ENCODE measurements around the gene PRPSAP1. TPM values are rescaled to one million over a fixed set of nuclear protein-coding genes. Genes with fewer than 3 reads are reported as not detected.

PRPSAP1 gene
- total RNA-seq, 1 experiment from 2014 or later = 25.9 TPM

DNA sequence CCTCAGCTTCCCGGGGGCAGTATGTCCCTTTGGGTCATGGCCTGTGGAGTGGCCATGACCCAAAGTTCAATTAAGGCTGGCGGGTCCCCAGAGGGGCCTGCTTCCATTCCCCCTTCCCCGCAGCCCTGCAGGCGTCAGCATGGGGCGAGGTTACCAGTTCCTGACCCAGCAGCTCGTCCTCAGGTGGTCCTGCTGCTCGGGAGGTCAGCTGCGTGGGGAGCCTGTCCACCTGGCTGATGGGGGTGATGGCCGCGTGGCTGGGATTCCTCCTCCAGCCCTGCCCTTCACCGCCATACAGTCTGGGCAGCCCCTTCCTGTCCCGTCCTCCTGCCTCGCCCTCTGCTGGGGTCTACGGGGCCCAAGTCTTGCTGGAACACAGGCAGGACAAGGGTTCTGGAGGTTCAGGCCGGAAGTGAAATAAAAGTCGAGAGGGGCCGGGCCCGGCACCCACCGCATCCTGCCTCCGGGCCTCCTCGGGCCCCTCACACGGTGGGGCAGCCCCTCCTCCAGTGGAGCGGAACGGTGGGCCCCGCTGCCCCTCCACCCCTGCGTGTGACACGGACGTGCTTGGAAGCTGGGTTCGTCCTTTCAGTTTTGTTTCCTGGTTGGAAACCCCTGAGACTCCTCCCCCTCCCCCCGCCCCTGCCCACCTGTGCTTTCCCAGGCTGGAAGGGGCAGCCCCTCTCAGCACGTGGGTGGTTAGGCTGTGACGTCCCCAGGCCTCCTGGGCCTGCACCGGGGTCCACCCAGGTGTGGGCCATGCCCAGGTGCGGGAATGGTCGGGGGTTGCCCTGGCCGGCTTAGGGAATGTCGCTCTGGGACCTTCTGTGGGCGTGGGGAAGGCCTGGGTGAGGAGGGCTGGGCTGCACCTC, 81.8 kb downstream of the PRPSAP1 start:
- H3K27ac Mint-ChIP-seq (ENCODE audit: low read depth, unreplicated experiment) = no peak overlapping the region
- POLR2A ChIA-PET = interaction anchor here (0.6 kb wide), 1 partner anchor 147 kb away, joined by 3 read pairs; no protein-coding TSS in a partner anchor

DNA sequence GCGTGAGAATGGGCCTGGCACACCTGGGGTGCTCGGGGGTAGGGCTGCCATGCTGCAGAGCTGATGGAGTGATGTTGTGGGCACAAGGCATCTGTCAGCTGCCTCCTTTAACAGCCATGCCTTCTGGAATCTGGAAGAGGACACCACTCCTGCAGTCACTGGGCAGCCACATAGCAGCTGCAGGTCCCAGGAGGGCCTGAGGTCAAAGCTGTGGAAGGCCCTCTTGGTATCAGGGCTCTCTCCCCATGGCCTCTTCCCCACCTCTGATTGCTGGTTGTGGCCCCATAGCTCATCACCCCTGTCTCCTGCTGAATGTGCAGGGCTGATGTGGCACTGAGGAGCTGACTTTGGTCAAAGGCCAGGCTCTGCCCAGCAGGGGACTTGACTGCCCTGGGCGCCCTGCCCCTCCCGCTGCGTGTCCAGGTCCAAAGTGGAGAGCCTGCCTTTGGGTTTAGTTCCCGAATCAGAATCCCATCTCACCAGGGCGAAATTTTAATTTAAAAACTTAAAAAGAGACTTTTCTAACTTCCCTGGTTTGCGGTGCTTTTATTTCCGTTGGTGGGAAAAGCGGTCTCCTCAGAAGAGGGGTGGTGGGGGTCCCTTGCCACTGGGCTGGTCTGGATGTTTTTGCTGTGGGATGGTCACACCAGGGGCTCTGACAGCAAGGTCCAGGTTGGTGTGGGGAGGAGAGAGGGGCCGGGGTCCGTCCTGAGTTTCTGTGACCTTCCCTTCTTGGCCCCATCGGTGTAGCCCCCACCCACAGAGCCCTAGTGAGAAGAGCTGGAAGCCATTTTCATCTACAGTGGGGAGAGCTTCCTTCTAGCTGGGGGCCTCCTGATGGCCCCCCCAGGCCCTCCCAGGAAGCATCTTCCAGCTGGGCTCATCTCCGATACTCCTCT, 82.7 kb downstream of the PRPSAP1 start:
- intact Hi-C loops (cut with micrococcal nuclease) = no loop called here
- Mint-ChIP-seq H3K4me1 (ENCODE audit: insufficient read depth, unreplicated experiment) (peaks cover 7% of the 10 kb centered on the region), H3K4me3 (ENCODE audit: unreplicated experiment) (no peak overlapping the region), H3K36me3 (ENCODE audit: insufficient read depth, unreplicated experiment) (peaks cover 33% of the 10 kb centered on the region), H3K27ac (ENCODE audit: low read depth, unreplicated experiment) (no peak overlapping the region), H3K27me3 (ENCODE audit: insufficient read depth, unreplicated experiment) (no peaks in the 10 kb centered on the region), H3K9me3 (ENCODE audit: unreplicated experiment) (no peaks in the 10 kb centered on the region)
- TF ChIP-seq, protein P1, sequence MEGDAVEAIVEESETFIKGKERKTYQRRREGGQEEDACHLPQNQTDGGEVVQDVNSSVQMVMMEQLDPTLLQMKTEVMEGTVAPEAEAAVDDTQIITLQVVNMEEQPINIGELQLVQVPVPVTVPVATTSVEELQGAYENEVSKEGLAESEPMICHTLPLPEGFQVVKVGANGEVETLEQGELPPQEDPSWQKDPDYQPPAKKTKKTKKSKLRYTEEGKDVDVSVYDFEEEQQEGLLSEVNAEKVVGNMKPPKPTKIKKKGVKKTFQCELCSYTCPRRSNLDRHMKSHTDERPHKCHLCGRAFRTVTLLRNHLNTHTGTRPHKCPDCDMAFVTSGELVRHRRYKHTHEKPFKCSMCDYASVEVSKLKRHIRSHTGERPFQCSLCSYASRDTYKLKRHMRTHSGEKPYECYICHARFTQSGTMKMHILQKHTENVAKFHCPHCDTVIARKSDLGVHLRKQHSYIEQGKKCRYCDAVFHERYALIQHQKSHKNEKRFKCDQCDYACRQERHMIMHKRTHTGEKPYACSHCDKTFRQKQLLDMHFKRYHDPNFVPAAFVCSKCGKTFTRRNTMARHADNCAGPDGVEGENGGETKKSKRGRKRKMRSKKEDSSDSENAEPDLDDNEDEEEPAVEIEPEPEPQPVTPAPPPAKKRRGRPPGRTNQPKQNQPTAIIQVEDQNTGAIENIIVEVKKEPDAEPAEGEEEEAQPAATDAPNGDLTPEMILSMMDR (IDR thresholded peaks at IDR 0.05; ENCODE audit: unreplicated experiment) = no peak
- BruUV-seq (replicated peaks) = no TSS peak
- ChIA-PET POLR2A (no interaction called here), CTCF (interaction anchor here (0.6 to 6.0 kb wide), 3 partner anchors 8 to 168 kb away, joined by 3 to 51 read pairs (median 3); partner anchors contain the start of gene EXOC7)
- no peak for DNase-seq (ENCODE audit: unreplicated experiment)

More for the DNA sequence above, 81.8 kb downstream of the PRPSAP1 start:
- no peak overlapping the region for H3K4me3 Mint-ChIP-seq (ENCODE audit: unreplicated experiment)
- intact Hi-C loops (cut with micrococcal nuclease) = no loop called here
- peaks cover 32% of the 10 kb centered on the region for H3K36me3 Mint-ChIP-seq (ENCODE audit: insufficient read depth, unreplicated experiment)
- CTCF ChIA-PET = interaction anchor here (0.6 to 6.0 kb wide), 4 partner anchors 7 to 169 kb away, joined by 3 to 51 read pairs (median 4); partner anchors contain the start of gene EXOC7
- BruUV-seq (replicated peaks) = no TSS peak
- TF ChIP-seq, protein P1 (IDR thresholded peaks at IDR 0.05; ENCODE audit: unreplicated experiment) = no peak
- H3K9me3 Mint-ChIP-seq (ENCODE audit: unreplicated experiment) = no peaks in the 10 kb centered on the region
- peaks cover 7% of the 10 kb centered on the region for H3K4me1 Mint-ChIP-seq (ENCODE audit: insufficient read depth, unreplicated experiment)
- no peaks in the 10 kb centered on the region for H3K27me3 Mint-ChIP-seq (ENCODE audit: insufficient read depth, unreplicated experiment)
- no peak for DNase-seq (ENCODE audit: unreplicated experiment)

DNA sequence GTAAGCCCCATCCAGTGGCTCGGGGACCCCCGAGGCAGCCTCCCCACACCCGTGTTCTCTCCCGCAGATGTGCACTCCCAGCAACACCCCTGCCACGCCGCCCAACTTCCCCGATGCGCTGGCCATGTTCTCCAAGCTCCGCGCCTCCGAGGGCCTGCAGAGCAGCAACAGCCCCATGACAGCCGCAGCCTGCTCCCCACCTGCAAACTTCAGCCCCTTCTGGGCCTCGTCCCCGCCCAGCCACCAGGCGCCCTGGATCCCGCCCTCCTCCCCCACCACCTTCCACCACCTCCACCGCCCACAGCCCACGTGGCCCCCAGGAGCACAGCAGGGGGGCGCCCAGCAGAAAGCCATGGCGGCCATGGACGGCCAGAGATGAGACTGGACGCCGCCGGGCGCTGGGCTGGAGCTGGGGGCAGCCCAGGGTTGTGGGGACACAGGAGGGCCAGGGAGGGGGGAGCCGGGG, 83.6 kb downstream of the PRPSAP1 start:
- BruUV-seq (replicated peaks) = no TSS peak
- ChIA-PET POLR2A (no interaction called here), CTCF (interaction anchor here (6.0 kb wide), 1 partner anchor 9 kb away, joined by 51 read pairs; no protein-coding TSS in a partner anchor)
- H3K9me3 Mint-ChIP-seq (ENCODE audit: unreplicated experiment) = no peaks in the 10 kb centered on the region
- no peak overlapping the region for H3K4me3 Mint-ChIP-seq (ENCODE audit: unreplicated experiment)
- H3K36me3 Mint-ChIP-seq (ENCODE audit: insufficient read depth, unreplicated experiment) = peaks cover 42% of the 10 kb centered on the region
- H3K27ac Mint-ChIP-seq (ENCODE audit: low read depth, unreplicated experiment) = no peak overlapping the region
- TF ChIP-seq, protein P1 (IDR thresholded peaks at IDR 0.05; ENCODE audit: unreplicated experiment) = no peak
- peaks cover 7% of the 10 kb centered on the region for H3K4me1 Mint-ChIP-seq (ENCODE audit: insufficient read depth, unreplicated experiment)
- H3K27me3 Mint-ChIP-seq (ENCODE audit: insufficient read depth, unreplicated experiment) = no peaks in the 10 kb centered on the region
- intact Hi-C loops (cut with micrococcal nuclease) = no loop called here
- no peak for DNase-seq (ENCODE audit: unreplicated experiment)

Data from MCF 10A (cell line).